ENCODE results near the gene TNFRSF18. TPM values are rescaled to one million over a fixed set of nuclear protein-coding genes. Genes with fewer than 3 reads are reported as not detected.

The TNFRSF18 gene
- not detected in 2 replicates for total RNA-seq

DNA sequence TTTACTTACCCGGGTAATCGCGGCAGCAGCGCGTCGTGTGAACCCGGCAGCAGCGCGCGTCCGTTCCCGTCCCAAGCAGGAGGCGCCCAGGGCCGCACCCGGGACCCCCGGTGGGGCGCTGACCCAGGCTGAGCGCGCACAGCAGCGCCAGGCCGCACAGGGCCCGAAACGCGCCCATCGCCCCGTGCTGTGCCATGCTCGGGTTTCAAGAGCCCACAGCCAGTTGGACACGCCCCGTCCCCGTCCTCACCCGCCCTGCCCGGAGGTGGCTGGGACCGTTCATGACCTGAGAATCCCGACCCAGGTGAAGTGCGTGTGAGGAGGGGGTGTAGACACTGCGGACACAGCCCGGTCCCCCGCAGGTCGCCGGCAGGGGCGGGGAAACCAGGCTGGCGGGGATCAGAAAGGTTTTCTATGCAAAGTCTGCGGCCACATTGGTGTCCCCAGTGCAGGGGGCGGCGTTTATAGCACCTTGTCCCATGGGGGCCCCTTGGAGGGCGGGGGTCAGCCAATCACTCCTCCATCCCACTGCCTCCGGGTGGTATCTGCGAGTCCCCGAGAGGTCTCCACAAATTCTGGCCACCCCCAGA lies at the start of gene TNFRSF18:
Gene TNFRSF18 (minus strand): TSS at position 217 of the 590 bp plus-strand sequence. CDS start 21 bp downstream, at position 196.

DNA sequence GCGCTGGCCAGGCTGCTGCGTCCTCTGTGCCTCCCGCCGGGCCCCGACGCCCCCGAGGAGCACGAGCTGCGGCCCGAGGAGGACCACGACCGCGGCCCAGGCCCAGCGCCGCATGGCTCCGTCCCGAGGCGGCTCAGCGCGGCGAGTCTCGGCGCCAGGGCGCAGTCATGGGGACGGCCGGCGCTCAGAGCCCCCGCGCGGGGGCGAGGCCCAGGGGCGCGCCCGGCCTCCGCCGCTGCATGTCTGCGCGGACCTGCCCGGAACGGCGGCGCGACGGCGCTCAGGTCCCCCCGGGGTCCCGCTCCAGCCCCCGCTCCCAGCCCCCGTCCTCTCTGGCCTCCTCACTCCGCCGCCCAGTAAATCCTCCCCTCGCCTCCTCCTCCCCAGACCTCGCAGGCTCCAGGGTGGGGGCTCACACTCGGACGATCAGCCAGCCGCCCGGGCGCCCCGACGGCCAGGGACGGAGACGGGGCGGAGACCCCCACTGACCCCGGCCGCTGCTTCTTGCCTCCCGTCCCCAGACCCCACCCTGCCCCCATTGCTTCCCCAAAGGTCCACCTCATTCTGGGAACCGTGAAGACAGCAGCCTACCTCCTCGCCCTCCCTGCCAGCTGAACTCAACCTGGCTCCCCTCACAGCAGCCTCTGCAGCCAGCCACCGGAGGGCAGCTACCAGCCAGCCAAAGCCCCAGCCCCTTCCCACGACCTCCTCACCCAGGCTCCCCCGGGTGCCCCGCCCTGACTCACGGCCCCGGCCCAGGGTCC lies 40.4 kb upstream of the TNFRSF18 start, which contains the start of gene C1QTNF12:
Gene C1QTNF12 (minus strand): TSS at position 146 of the 764 bp plus-strand sequence. CDS start 32 bp downstream, at position 114.

GRCh38 chr1:1232208-1232795 lies 25.9 kb upstream of the TNFRSF18 start, which contains the start of gene B3GALT6:
Gene B3GALT6, plus strand, starts transcription at chr1:1232237. Its CDS starts 42 bp downstream, at chr1:1232279.

DNA sequence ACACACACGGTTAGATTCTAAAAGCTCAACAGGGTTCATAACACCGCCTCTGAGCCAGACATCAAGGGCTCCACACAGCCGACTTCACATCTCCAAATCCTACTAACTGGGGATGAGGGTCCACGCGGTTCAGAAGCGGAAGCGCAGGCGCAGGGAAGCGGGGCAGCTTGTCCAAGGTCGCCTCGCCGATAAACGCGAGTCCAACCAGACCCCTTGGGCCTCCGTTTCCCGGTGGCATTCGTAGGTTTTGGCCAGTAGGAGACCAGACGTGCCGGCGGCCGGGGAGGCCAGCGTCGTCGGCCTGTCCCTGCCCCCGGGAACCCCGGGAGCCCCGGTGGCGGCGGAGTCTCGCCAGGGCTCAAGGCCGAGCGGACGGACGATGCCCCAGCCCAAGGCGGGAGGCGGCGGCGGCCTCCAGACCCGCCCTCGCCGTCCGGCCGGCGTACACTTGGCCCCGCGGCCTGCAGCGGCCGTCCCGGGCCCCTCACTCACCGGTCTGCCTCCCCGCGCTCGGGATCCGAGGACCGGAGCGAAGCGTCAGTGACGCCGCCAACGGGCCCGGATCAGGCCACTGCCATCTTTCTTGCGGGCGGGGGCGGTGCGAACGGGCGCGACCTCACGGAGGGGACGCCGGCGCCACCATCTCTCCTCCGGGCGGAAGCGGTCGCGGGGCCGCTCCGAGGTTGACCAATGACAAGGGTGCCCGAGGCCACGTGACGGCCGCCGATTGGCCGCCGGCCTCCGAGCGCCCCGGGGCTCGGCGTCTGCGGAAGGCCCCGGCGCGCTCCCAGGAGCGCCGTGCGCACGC lies 25.2 kb upstream of the TNFRSF18 start, which contains the start of gene SDF4:
Gene SDF4 (minus strand): TSS at position 602 of the 808 bp plus-strand sequence. CDS start 3,229 bp downstream, outside the sequence.

DNA sequence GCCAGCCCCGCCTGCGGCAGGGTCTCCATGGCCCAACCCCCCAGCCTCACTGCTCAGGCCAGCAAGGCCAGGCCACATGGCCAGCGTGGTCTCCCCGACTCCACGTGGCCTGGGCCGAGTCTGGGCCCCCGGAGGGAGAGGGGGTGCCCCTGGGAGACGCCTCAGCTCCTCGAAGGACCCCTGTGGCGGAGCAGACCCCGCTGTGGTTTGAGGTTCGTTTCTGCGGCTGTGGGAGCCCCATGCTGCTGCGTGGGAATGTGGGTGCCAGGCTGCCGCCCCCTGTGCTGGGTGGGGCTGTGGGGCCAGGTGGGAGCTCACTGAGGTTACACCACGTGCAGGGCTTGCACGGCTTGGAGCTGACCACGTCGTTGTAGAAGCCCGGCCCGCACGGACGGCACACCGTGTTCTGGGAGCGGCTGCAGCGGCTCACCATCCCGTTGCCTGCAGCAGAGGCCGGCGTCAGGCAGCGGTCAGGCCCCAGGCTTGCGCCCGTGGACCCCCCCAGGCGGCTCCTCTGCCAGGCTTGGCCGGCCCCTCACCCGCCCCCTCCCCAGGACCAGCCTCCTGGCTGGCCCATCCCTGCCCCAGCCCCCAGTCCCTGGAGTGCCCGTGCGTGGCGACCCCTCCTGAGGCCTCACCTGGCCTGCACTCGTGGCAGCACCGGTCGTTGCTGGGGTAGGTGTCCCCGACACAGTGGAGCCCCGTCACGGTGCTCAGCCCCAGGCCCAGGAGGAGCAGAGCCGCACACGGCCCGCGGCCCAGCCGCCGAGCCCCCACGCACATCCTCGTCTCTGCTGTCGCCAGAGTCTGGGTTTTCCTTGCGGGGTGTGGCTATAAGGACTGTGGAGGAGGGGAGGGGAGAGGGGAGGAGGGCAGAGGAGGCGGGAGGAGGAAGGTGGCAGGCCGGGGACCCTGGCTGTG lies 7.2 kb upstream of the TNFRSF18 start, which contains the start of gene TNFRSF4:
Gene TNFRSF4 (minus strand): TSS at position 809 of the 921 bp plus-strand sequence. CDS start 26 bp downstream, at position 783.

DNA sequence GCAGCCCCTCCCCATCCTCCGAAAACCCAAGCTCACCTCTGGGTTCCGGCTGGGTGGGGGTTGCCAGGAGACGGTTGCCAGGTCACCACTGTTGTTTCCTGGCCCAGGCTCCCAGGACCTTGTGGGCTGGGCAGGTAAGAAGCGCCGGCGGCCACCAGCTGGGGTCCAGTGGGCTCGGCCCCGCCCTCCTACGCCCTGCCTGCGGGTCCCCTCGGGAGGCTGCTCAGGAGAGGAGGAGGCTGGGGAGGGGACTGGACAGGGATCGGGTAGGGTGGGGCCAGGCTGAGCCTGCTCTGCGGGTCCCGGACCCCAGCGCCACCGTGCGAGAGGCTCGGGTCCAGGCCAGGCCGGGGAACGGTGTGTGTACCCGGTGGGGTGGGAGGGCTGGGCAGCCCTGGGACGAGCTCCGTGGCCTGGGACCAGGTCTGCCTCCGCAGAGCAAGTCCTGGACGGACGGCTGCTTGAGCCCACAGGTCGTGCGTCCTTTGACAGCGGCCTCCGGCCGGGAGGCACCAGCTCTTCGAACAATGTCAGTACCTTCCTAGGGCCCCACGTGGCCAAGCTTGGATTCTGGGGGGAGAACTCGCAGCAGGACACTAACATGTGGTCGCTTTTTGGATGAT lies 32.5 kb downstream of the TNFRSF18 start, which contains the start of gene TTLL10:
Gene TTLL10 (plus strand): TSS at position 88 of the 623 bp plus-strand sequence. CDS start 5,336 bp downstream, outside the sequence.

Other genes with a start within 250 kb of the TNFRSF18 start
- gene NOC2L, start 247.3 kb downstream of the TNFRSF18 start, total RNA-seq = 42.0 and 48.3 TPM in 2 replicates
- 9.7 and 11.6 TPM in 2 replicates for gene KLHL17, start 246.0 kb downstream of the TNFRSF18 start, total RNA-seq
- gene PLEKHN1, start 240.1 kb downstream of the TNFRSF18 start, total RNA-seq = 0.12 TPM in 1 of 2 replicates, not detected in the other
- gene PERM1, start 224.5 kb downstream of the TNFRSF18 start, total RNA-seq = not detected in 2 replicates
- gene HES4, start 206.5 kb downstream of the TNFRSF18 start, total RNA-seq = 1.4 and 29.9 TPM in 2 replicates
- gene ISG15, start 193.1 kb downstream of the TNFRSF18 start, total RNA-seq = 51.2 and 63.2 TPM in 2 replicates
- gene AGRN, start 186.5 kb downstream of the TNFRSF18 start, total RNA-seq = 49.1 and 67.4 TPM in 2 replicates
- not detected in 2 replicates for gene RNF223, start 132.3 kb downstream of the TNFRSF18 start, total RNA-seq
- gene C1orf159, start 90.5 kb downstream of the TNFRSF18 start, total RNA-seq = 6.9 and 13.7 TPM in 2 replicates
- gene TTLL10, start 32.7 kb downstream of the TNFRSF18 start, total RNA-seq = not detected in 2 replicates
- gene TNFRSF4, start 7.6 kb upstream of the TNFRSF18 start, total RNA-seq = not detected in 2 replicates
- gene SDF4, start 25.4 kb upstream of the TNFRSF18 start, total RNA-seq = 162 and 228 TPM in 2 replicates
- gene B3GALT6, start 25.6 kb upstream of the TNFRSF18 start, total RNA-seq = 34.2 and 34.5 TPM in 2 replicates
- gene C1QTNF12, start 40.1 kb upstream of the TNFRSF18 start, total RNA-seq = 0.26 and 3.9 TPM in 2 replicates
- gene UBE2J2, start 67.3 kb upstream of the TNFRSF18 start, total RNA-seq = 25.6 and 36.6 TPM in 2 replicates
- 0.82 and 5.0 TPM in 2 replicates for gene SCNN1D, start 73.8 kb upstream of the TNFRSF18 start, total RNA-seq
- gene ACAP3, start 101.3 kb upstream of the TNFRSF18 start, total RNA-seq = 28.4 and 41.5 TPM in 2 replicates
- gene PUSL1, start 102.0 kb upstream of the TNFRSF18 start, total RNA-seq = 36.8 and 39.9 TPM in 2 replicates
- 66.6 and 67.9 TPM in 2 replicates for gene INTS11, start 118.1 kb upstream of the TNFRSF18 start, total RNA-seq
- gene CPTP, start 118.2 kb upstream of the TNFRSF18 start, total RNA-seq = 28.4 and 40.4 TPM in 2 replicates
- 0.35 TPM in 1 of 2 replicates, not detected in the other for gene TAS1R3, start 124.7 kb upstream of the TNFRSF18 start, total RNA-seq
- gene DVL1, start 142.8 kb upstream of the TNFRSF18 start, total RNA-seq = 48.9 and 51.7 TPM in 2 replicates
- 368 and 672 TPM in 2 replicates for gene MXRA8, start 152.0 kb upstream of the TNFRSF18 start, total RNA-seq
- gene AURKAIP1, start 168.6 kb upstream of the TNFRSF18 start, total RNA-seq = 101 and 136 TPM in 2 replicates
- 92.3 and 98.2 TPM in 2 replicates for gene CCNL2, start 192.7 kb upstream of the TNFRSF18 start, total RNA-seq
- 102 and 107 TPM in 2 replicates for gene MRPL20, start 200.7 kb upstream of the TNFRSF18 start, total RNA-seq
- 0.35 and 2.9 TPM in 2 replicates for gene ANKRD65, start 214.7 kb upstream of the TNFRSF18 start, total RNA-seq
- 12.3 and 18.0 TPM in 2 replicates for gene VWA1, start 229.1 kb upstream of the TNFRSF18 start, total RNA-seq
- gene ATAD3C, start 243.1 kb upstream of the TNFRSF18 start, total RNA-seq = under 0.01 TPM in 1 of 2 replicates, not detected in the other